Gastrocnemius medialis (tissue), 4 donors: ENCODE data around the gene ANKMY1.

Experiments used
- CTCF ChIP-seq, 5 experiments: fragments of 450-650 bp in 3 of 5; fragments of 200-600 bp in 2 of 5; sonication (generic) in 2 of 5; IDR thresholded peaks in 4 of 5; conservative IDR thresholded peaks in 1 of 5; 1 replicate in 4 of 5; 2 replicates in 1 of 5; pipeline ENCODE4 v1.5.1; 2016 to 2019; ENCODE audit warnings: antibody characterized with exemption in 5 of 5, mild to moderate bottlenecking in 3 of 5, moderate library complexity in 3 of 5
- POLR2A ChIP-seq, 2 donors: fragments of 450-650 bp; IDR thresholded peaks; one replicate each; pipeline ENCODE4 v1.6.1; 2017; ENCODE audit warnings: antibody characterized with exemption in 2 of 2, mild to moderate bottlenecking in 2 of 2, moderate library complexity in 2 of 2

DNA sequence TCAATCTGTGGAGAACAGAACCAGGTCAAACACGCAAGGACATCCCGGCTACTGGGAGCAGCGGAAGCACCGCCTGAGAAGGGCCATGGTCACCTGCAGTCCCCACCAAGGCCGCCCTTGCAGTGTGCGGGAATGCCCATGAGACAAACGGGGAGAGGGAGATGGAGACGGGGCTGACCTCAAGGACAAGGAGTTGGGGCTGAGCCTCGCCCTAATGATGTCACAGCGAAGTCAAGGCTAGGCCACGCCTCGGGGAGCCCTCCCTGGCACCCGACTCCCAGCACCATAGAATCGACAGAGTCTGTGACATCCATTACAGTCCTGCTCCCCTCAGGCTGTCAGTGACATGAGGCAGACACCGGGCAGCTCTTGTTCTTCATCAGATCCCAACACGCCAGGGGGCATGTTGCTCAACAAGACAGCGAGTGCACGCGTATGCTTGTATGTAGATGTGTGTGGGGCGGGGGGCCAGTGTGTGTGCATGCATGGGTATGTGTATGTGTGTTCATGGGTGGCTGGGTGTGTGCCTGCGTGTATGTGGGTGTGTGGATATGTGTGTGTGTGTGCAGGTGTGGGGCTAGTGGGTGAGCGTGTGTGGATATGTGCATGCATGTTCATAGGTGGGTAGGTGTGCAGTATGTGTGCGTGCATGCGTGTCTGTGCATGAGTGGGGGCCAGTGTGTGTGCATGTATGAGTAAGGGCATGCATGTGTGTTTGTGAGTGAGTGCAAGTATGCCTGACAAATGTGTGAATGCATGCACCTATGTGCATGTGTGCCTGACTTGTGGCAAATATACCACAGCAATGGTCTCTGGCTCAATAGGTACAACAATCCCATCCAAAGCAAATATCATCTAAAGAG lies 57.0 kb downstream of the ANKMY1 start:
- no peak for TF ChIP-seq CTCF (IDR thresholded peaks at IDR 0.05 in 4 of 5, conservative IDR thresholded peaks at IDR 0.05 in 1 of 5)
- no peak for TF ChIP-seq POLR2A (IDR thresholded peaks at IDR 0.05)
